H1 (cell line): Measurements from ENCODE around the gene TCF4. TPM values are rescaled to one million over a fixed set of nuclear protein-coding genes. Genes with fewer than 3 reads are reported as not detected.

Experiments
- ATF3 ChIP-seq: IDR thresholded peaks from 2 replicates; pipeline ENCODE4 v1.6.1; 2011; ENCODE audit warnings: low read depth, mild to moderate bottlenecking, low read length; ENCODE audit not compliant: insufficient read depth
- HDAC2 ChIP-seq, 2 experiments: fragments of 300-600 bp in 1 of 2; sonication (generic) in 1 of 2; IDR thresholded peaks; 2 replicates each; pipeline ENCODE4 v1.6.1; 2011 to 2012; ENCODE audit warnings: low read depth in 2 of 2, low read length in 2 of 2, mild to moderate bottlenecking in 2 of 2, moderate library complexity in 2 of 2, borderline replicate concordance in 1 of 2, inconsistent platforms in 1 of 2
- NRF1 ChIP-seq: IDR thresholded peaks from 2 replicates; pipeline ENCODE4 v1.6.1; 2011; ENCODE audit warnings: mild to moderate bottlenecking, low read depth, low read length, improper control_type of control experiment
- SIN3A ChIP-seq, 2 experiments: IDR thresholded peaks in 1 of 2; conservative IDR thresholded peaks in 1 of 2; 2 replicates each; pipeline ENCODE4 v1.6.1; 2011 to 2012; ENCODE audit warnings: low read length in 2 of 2, improper control_type of control experiment in 1 of 2, low read depth in 1 of 2, mild to moderate bottlenecking in 1 of 2
- polyA plus RNA-seq, 7 experiments: library from polyadenylated mRNA; depleted of rRNA in 3 of 7; stranded (reverse) in 5 of 7; unstranded in 2 of 7; fragments of >200 nt in 5 of 7; fragments of 200-250 nt in 2 of 7; gene quantifications; 1 replicate in 5 of 7; 2 replicates in 1 of 7; 4 replicates in 1 of 7; pipeline versions ENCODE4 v1.2.1 to v1.2.3, GENCODE V29; 2011 to 2013; ENCODE audit warnings: missing spikeins in 2 of 7, mixed read lengths in 2 of 7
- total RNA-seq: library from RNA; stranded (reverse); fragmentation: NEBNext Ultra II Directional; extraction: Animal tissue kit (Norgen Biotek cat#: 25700); gene quantifications from 2 replicates; pipeline ENCODE4 v1.2.1, GENCODE V29; 2021

TCF4 gene
- total and polyA plus RNA-seq, 2 of the 8 experiments (the other 6 are each of a cell fraction or from before 2014, with no cell fraction given) = 59.3 to 118 TPM

GRCh38 chr18:55199291-55199963 lies 388.6 kb downstream of the TCF4 start (continued):
- TF ChIP-seq ATF3 (no peak), NRF1 (no peak), SIN3A (conservative IDR thresholded peaks at IDR 0.05 in 1 of 2, IDR thresholded peaks at IDR 0.05 in 1 of 2; ENCODE audit: low read depth in 1 of 2, low read length in 2 of 2) (no peak), HDAC2 (IDR thresholded peaks at IDR 0.05; ENCODE audit: borderline replicate concordance in 1 of 2, low read depth in 2 of 2, low read length in 2 of 2) (no peak)
